HG02759 (cell line): ENCODE results near the gene DHX15.
"Not testable (repeated sequence)": the region's sequence is repeated elsewhere in the genome, so short reads cannot be mapped to it uniquely, and the experiment has no call there.

Source experiments
- ATAC-seq: cut with Tn5 transposase; IDR thresholded peaks from one replicate; pipeline ENCODE4 v1.9.1; 2021; ENCODE audit warnings: mild to moderate bottlenecking, moderate library complexity; ENCODE audit not compliant: unreplicated experiment

The DHX15 gene

GRCh38 chr4:24550441-24551175, 33.7 kb downstream of the DHX15 start:
- ATAC-seq, result no peak

DNA sequence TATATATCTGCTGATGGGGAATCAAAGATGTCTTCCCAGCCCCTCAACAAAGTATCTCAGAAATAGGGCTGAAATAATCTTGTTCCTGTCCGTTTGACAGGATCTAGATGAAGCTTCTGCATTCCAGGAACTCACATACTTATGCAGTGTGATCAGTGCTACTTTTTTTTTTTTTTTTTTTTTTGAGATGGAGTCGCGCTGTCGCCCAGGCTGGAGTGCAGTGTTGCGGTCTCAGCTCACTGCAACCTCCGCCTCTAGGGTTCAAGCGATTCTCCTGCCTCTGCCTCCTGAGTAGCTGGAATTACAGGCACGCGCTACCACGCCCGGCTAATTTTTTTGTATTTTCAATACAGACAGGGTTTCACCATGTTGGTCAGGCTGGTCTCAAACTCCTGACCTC, 36.4 kb downstream of the DHX15 start:
- no peak for ATAC-seq

GRCh38 chr4:24544208-24544988, 40.0 kb downstream of the DHX15 start:
- no peak for ATAC-seq

- ATAC-seq, result no peak
These were observed 47.3 kb downstream of the DHX15 start for GRCh38 chr4:24537025-24537424.

- no peak for ATAC-seq
These were observed 49.0 kb downstream of the DHX15 start for GRCh38 chr4:24535399-24535798.

GRCh38 chr4:24533364-24533763, 51.0 kb downstream of the DHX15 start:
- ATAC-seq, result no peak

DNA sequence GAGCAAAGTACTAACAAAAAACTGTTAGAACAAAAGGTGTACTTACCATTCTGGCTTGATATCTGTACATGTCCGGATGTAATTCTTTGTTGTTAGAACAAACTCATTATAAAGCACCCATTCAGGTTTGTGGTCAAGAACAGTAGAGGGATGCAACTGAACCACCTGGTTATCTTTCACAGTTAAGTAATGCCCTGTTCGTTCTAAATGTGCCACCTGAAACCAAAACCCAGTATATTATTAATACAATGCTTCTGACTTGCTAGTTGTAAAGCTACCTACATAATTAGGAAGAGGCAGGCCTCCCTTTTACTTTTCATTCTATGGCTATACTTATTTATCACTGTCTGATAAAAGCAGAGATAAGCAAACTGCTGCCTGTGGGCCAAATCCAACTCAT, 54.8 kb downstream of the DHX15 start:
- ATAC-seq, result peak; percentile 83

- no peak for ATAC-seq
These were observed 57.0 kb downstream of the DHX15 start for GRCh38 chr4:24527371-24527770.

- ATAC-seq, result no peak
These were observed 62.8 kb downstream of the DHX15 start for GRCh38 chr4:24521544-24521943.

DNA sequence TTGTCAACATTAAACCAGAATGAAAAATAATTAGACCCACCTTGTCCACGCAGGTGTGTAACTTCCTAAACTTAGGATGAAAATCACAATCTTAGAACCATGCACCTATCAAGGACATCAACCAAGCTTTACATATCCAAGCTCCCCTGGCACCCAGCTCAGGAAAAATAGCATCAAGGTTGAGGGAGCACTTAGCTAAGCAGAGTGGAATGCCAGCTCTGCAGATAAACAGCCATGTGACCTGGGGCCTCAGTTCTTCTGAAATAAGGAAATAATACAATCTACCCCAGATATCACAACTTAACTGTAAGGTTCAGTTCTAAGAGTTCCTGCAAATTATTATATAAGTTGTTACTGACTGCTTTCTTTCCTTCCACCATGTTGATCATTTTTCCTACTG, 64.7 kb downstream of the DHX15 start:
- no peak for ATAC-seq

DNA sequence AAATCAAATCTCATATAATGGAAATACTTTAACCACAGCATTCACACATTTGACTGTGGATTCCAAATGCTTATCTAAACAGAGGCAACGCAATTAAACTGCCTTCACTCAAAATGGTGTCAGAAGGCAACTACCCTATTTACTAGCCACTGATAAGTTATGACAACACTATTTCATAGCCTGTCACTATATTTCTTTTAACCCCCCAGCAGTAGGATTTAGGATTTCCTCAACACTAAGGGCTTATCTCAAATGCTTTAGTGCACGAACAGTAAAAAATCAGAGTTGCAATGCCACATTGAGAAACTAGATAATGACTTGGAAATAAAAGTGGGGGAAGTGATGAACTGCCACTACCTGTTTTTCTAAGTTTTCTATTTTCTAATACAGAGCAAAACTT, 66.7 kb downstream of the DHX15 start:
- ATAC-seq, result no peak

DNA sequence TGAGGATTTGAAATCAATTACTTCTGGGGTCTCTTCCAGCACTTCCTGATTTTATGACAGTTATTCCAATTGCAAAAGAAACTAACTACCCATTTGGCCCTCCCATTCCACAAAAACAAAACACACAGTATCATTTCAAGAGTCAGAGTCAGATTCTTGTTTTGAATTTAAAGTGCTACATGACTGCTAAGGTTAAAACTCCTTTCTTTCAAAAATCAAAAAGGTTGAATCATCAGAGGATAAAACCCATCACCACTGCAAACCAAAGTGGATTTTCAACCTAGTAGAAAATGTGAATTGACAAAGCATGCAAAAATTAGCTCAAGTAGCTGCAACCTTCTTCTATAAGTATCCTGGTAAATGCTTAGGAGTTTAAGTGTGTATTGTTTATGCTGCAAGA, 67.4 kb downstream of the DHX15 start:
- ATAC-seq, result no peak

- no peak for ATAC-seq
These were observed 68.7 kb downstream of the DHX15 start for GRCh38 chr4:24515698-24516097.

DNA sequence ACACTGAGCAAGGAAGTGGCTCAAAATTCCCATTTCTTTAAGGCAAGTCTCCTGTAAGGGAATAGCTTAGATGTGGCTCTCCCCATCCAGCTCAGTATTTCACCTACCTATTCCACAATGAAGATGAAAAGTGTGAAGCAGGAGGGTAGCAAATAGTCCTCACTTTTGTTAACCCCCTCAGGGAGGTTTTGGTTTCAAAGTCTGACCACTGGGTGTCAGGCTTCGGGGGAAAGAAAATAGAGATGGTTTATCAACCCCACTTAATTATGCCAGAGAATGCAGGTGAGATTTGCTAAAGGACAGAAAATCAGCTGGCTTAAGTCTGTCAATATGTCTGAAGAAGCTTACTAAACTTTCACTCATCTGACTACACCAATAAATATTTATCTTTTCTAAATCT, 69.5 kb downstream of the DHX15 start:
- no peak for ATAC-seq

- no peak for ATAC-seq
These were observed 70.6 kb downstream of the DHX15 start for GRCh38 chr4:24513718-24514117.

GRCh38 chr4:24511371-24512063, 72.8 kb downstream of the DHX15 start:
- ATAC-seq, result no peak

DNA sequence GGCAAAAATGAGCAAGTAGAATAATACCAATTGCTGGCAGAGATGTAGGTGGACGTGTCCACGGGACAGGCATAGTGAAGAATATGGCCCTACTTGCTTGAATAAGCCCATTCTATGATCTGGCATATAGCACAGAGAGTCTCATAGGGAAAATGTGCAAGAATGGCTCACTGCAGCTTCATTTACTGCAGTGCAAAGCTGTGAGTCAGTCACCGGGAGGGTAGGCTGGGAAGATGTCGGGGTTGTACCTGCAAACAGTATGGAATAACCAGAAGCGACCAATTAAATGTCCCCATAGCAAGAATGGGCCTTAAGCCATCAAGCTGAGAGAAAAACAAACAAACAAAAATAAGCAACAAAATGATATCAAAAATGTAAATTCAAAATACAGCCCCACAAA, 74.3 kb downstream of the DHX15 start:
- no peak for ATAC-seq

GRCh38 chr4:24508541-24508940, 75.8 kb downstream of the DHX15 start:
- ATAC-seq, result no peak

DNA sequence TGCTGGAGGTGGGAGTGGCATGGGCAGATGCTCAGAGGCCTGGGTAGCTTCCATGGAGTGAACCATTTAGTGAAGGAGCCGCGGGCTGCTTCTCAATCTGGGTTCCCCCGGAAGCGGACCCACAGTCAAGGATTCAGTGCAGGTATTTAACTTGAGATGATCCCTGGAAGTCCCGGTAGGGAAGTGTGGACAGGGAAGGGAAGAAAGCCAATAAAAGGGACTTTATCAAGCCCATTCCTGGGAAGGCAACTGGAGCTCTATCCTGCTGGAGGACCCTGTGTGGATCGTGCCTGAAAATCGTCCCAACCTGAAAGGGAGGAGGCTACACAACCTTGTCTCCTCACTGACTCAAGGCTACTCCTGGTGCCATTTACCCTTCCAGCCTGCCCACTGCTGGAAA, 76.9 kb downstream of the DHX15 start:
- no peak for ATAC-seq

GRCh38 chr4:24503090-24503489, 81.3 kb downstream of the DHX15 start:
- ATAC-seq, result not testable (repeated sequence)

- no peak for ATAC-seq
These were observed 87.1 kb downstream of the DHX15 start for GRCh38 chr4:24497221-24497620.

DNA sequence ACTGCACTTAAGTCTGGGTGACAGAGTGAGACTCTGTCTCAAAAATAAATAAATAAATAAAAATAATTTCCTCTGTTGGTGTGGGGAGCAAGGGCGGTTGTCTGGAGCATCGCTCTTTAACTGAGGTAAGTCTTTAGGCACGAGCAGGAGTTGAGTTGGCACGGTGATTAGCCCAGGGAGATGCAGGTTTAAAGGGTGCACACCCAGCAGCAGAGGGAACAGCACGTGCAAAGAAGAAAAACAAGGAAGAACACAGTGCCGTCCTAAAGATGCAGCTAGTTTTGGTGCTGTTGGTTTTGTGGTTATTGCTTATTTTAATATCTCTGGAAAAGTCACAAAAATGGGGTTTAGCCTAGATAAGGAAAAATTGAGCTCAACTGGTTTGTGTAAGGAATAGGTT, 87.8 kb downstream of the DHX15 start:
- ATAC-seq, result no peak
